Tibial artery (tissue), 4 donors: ENCODE results near the gene ADGRG6.
"Not testable (repeated sequence)": the region's sequence is repeated elsewhere in the genome, so short reads cannot be mapped to it uniquely, and the experiment has no call there.

Experiments used
- DNase-seq, 2 donors: peaks; one replicate each; pipeline ENCODE4 v3.0.0-alpha.2; 2019
- H3K27ac ChIP-seq, 2 donors: fragments of 200-600 bp; sonication (generic) in 1 of 2; 1 replicate in 1 of 2; 2 replicates in 1 of 2; pipeline ENCODE4 v1.5.1; 2018 to 2019; ENCODE audit warnings: mild to moderate bottlenecking in 1 of 2
- H3K27me3 ChIP-seq, 2 donors: fragments of 200-600 bp; sonication (generic) in 1 of 2; one replicate each; pipeline versions ENCODE4 v1.5.1 to v1.6.0; 2016 to 2019
- H3K36me3 ChIP-seq, 3 donors: fragments of 200-600 bp; sonication (generic) in 2 of 3; one replicate each; pipeline ENCODE4 v1.5.1; 2016 to 2019; ENCODE audit warnings: mild to moderate bottlenecking in 2 of 3
- H3K4me1 ChIP-seq, 4 donors: fragments of 200-600 bp; sonication (generic) in 2 of 4; 1 replicate in 3 of 4; 2 replicates in 1 of 4; pipeline ENCODE4 v1.5.1; 2016 to 2019
- H3K4me3 ChIP-seq, 2 donors: fragments of 200-600 bp; sonication (generic) in 1 of 2; 1 replicate in 1 of 2; 2 replicates in 1 of 2; pipeline ENCODE4 v1.5.1; 2018 to 2019; ENCODE audit warnings: mild to moderate bottlenecking in 2 of 2
- H3K9me3 ChIP-seq, 3 donors: fragments of 200-600 bp; sonication (generic) in 1 of 3; one replicate each; pipeline ENCODE4 v1.5.1; 2016 to 2019
- CTCF ChIP-seq, 2 experiments: fragments of 200-600 bp in 1 of 2; fragments of 450-650 bp in 1 of 2; IDR thresholded peaks; one replicate each; pipeline ENCODE4 v1.5.1; 2017 to 2019; ENCODE audit warnings: antibody characterized with exemption in 2 of 2, mild to moderate bottlenecking in 1 of 2, moderate library complexity in 1 of 2
- intact Hi-C: fragments of 100-400 bp; cut with DNase I; formaldehyde crosslinking; loops from one replicate; pipeline ENCODE4 v1.15.0; 2023; ENCODE audit warnings: low total_unique reads

Gene ADGRG6

GRCh38 chr6:142275236-142276006, 26.4 kb upstream of the ADGRG6 start:
- Histone ChIP-seq H3K27me3 (no peaks in the 10 kb centered on the region), H3K27ac (no peak overlapping the region), H3K9me3 (no peaks in the 10 kb centered on the region), H3K4me3 (no peak overlapping the region), H3K4me1 (no peaks in the 10 kb centered on the region), H3K36me3 (no peaks in the 10 kb centered on the region)
- DNase-seq: no peak
- TF ChIP-seq CTCF (IDR thresholded peaks at IDR 0.05): no peak
- intact Hi-C loops: no loop called here

GRCh38 chr6:142276256-142276655, 25.6 kb upstream of the ADGRG6 start:
- no peak for TF ChIP-seq CTCF (IDR thresholded peaks at IDR 0.05)
- no peaks in the 10 kb centered on the region for H3K27me3 ChIP-seq
- no peaks in the 10 kb centered on the region for H3K9me3 ChIP-seq
- no peak overlapping the region for H3K27ac ChIP-seq
- no peaks in the 10 kb centered on the region for H3K36me3 ChIP-seq
- H3K4me3 ChIP-seq: no peak overlapping the region
- DNase-seq: no peak
- no peaks in the 10 kb centered on the region for H3K4me1 ChIP-seq
- intact Hi-C loops: no loop called here

- intact Hi-C loops: no loop called here
- no peak overlapping the region for H3K27ac ChIP-seq
- no peak for DNase-seq
- TF ChIP-seq CTCF (IDR thresholded peaks at IDR 0.05): no peak
- no peaks in the 10 kb centered on the region for H3K4me1 ChIP-seq
- no peak overlapping the region for H3K4me3 ChIP-seq
- no peaks in the 10 kb centered on the region for H3K9me3 ChIP-seq
- H3K36me3 ChIP-seq: no peaks in the 10 kb centered on the region
- no peaks in the 10 kb centered on the region for H3K27me3 ChIP-seq
Measured at GRCh38 chr6:142279350-142280180, 22.2 kb upstream of the ADGRG6 start.

- TF ChIP-seq CTCF (IDR thresholded peaks at IDR 0.05): no peak
- Histone ChIP-seq H3K27me3 (no peaks in the 10 kb centered on the region), H3K9me3 (no peaks in the 10 kb centered on the region), H3K4me3 (no peak overlapping the region), H3K4me1 (no peaks in the 10 kb centered on the region), H3K27ac (no peak overlapping the region), H3K36me3 (no peaks in the 10 kb centered on the region)
- intact Hi-C loops: no loop called here
- no peak for DNase-seq
Measured at GRCh38 chr6:142280265-142280664, 21.5 kb upstream of the ADGRG6 start.

GRCh38 chr6:142280927-142281326, 20.9 kb upstream of the ADGRG6 start:
- no peak for DNase-seq
- TF ChIP-seq CTCF (IDR thresholded peaks at IDR 0.05): no peak

GRCh38 chr6:142283138-142283537, 18.7 kb upstream of the ADGRG6 start:
- H3K36me3 ChIP-seq, intact Hi-C loops, H3K27ac ChIP-seq, H3K9me3 ChIP-seq, H3K27me3 ChIP-seq, H3K4me1 ChIP-seq, DNase-seq, H3K4me3 ChIP-seq: not testable (repeated sequence)

More at GRCh38 chr6:142280927-142281326, 20.9 kb upstream of the ADGRG6 start:
- Histone ChIP-seq H3K9me3 (no peaks in the 10 kb centered on the region), H3K4me1 (no peaks in the 10 kb centered on the region), H3K36me3 (no peaks in the 10 kb centered on the region), H3K27me3 (no peaks in the 10 kb centered on the region), H3K4me3 (no peak overlapping the region), H3K27ac (no peak overlapping the region)
- intact Hi-C loops: no loop called here
